A172 (cell line): Measurements from ENCODE around the gene PGLYRP2. TPM values are rescaled to one million over a fixed set of nuclear protein-coding genes. Genes with fewer than 3 reads are reported as not detected.

Source experiments
- DNase-seq: peaks from one replicate; pipeline ENCODE4 v3.0.0-alpha.2; 2015; ENCODE audit warnings: low spot score
- total RNA-seq: library from RNA; depleted of rRNA; stranded (reverse); fragments of >200 nt; shearing (Covaris generic); gene quantifications from 2 replicates; pipeline ENCODE4 v1.2.3, GENCODE V29; 2014

The PGLYRP2 gene
- total RNA-seq, 1 experiment from 2014 or later = not detected

GRCh38 chr19:15456441-15456840 lies 22.9 kb downstream of the PGLYRP2 start:
- no peak for DNase-seq

- DNase-seq = no peak
Observed at GRCh38 chr19:15455996-15456395, 23.3 kb downstream of the PGLYRP2 start.

GRCh38 chr19:15453906-15454860 lies 25.1 kb downstream of the PGLYRP2 start:
- DNase-seq = no peak

GRCh38 chr19:15453091-15453578 lies 26.2 kb downstream of the PGLYRP2 start:
- no peak for DNase-seq

GRCh38 chr19:15452111-15453047 lies 26.9 kb downstream of the PGLYRP2 start:
- DNase-seq = peak; percentile 52

GRCh38 chr19:15450528-15450890 lies 28.8 kb downstream of the PGLYRP2 start:
- DNase-seq = no peak

- DNase-seq = peak; percentile 49
Observed at GRCh38 chr19:15449620-15450527, 29.4 kb downstream of the PGLYRP2 start, which contains the start of gene WIZ. TSS of gene WIZ (minus strand) at chr19:15449956. CDS start at chr19:15448307, 1,649 bp downstream.

- no peak for DNase-seq
Observed at GRCh38 chr19:15448778-15449619, 30.3 kb downstream of the PGLYRP2 start.

GRCh38 chr19:15448044-15448777 lies 31.1 kb downstream of the PGLYRP2 start:
- DNase-seq = no peak

- DNase-seq = no peak
Observed at GRCh38 chr19:15447057-15447456, 32.2 kb downstream of the PGLYRP2 start.

GRCh38 chr19:15445807-15446376 lies 33.4 kb downstream of the PGLYRP2 start:
- DNase-seq = no peak

GRCh38 chr19:15445227-15445605 lies 34.1 kb downstream of the PGLYRP2 start:
- DNase-seq = no peak

- DNase-seq = no peak
Observed at GRCh38 chr19:15444505-15445226, 34.6 kb downstream of the PGLYRP2 start.

- no peak for DNase-seq
Observed at GRCh38 chr19:15443838-15444237, 35.5 kb downstream of the PGLYRP2 start.

GRCh38 chr19:15443325-15443724 lies 36.0 kb downstream of the PGLYRP2 start:
- DNase-seq = no peak

GRCh38 chr19:15442142-15442920 lies 37.0 kb downstream of the PGLYRP2 start:
- no peak for DNase-seq

GRCh38 chr19:15441317-15441716 lies 38.0 kb downstream of the PGLYRP2 start:
- no peak for DNase-seq
